OCI-LY1 (cell line): ENCODE measurements around the gene APC.

ENCODE experiments used
- H2AFZ ChIP-seq: fragments of 200-600 bp; sonication (generic), shearing (Covaris generic); 2 replicates; pipeline ENCODE4 v1.6.0; 2014; ENCODE audit warnings: antibody characterized with exemption, mild to moderate bottlenecking, low read length
- H3F3A ChIP-seq: fragments of 200-600 bp; sonication (generic), shearing (Covaris generic); 2 replicates; pipeline ENCODE4 v1.6.0; 2014; ENCODE audit warnings: mild to moderate bottlenecking, antibody characterized with exemption, low read length, moderate library complexity; ENCODE audit not compliant: insufficient read depth
- H3K27ac ChIP-seq: fragments of 200-600 bp; sonication (generic); 2 replicates; pipeline ENCODE4 v1.5.1; 2014; ENCODE audit warnings: low read length, mixed run types, mild to moderate bottlenecking, low read depth; ENCODE audit not compliant: poor library complexity, severe bottlenecking
- H3K27me3 ChIP-seq: fragments of 200-600 bp; sonication (generic); 2 replicates; pipeline ENCODE4 v1.6.0; 2014; ENCODE audit warnings: antibody characterized with exemption, mild to moderate bottlenecking, low read length, moderate library complexity; ENCODE audit not compliant: insufficient read depth
- H3K36me3 ChIP-seq: fragments of 200-600 bp; sonication (generic); 2 replicates; pipeline ENCODE4 v1.6.1; 2014; ENCODE audit warnings: mild to moderate bottlenecking, antibody characterized with exemption, low read length, moderate library complexity, mixed read lengths; ENCODE audit not compliant: insufficient read depth
- H3K4me1 ChIP-seq: fragments of 200-600 bp; sonication (generic); 2 replicates; pipeline ENCODE4 v1.5.1; 2014; ENCODE audit warnings: mild to moderate bottlenecking, low read length, moderate library complexity; ENCODE audit not compliant: insufficient read depth, severe bottlenecking
- H3K4me2 ChIP-seq: fragments of 200-600 bp; sonication (generic), shearing (Covaris generic); 2 replicates; pipeline ENCODE4 v1.6.1; 2014; ENCODE audit warnings: low read length
- H3K4me3 ChIP-seq: fragments of 200-600 bp; sonication (generic); 2 replicates; pipeline ENCODE4 v1.5.1; 2014; ENCODE audit warnings: low read length, low read depth, mild to moderate bottlenecking, mixed read lengths; ENCODE audit not compliant: poor library complexity, severe bottlenecking
- H3K79me2 ChIP-seq: fragments of 200-600 bp; shearing (Covaris generic); 2 replicates; pipeline ENCODE4 v1.6.1; 2016; ENCODE audit warnings: mixed run types, low read length, mixed read lengths; ENCODE audit not compliant: insufficient read depth
- H3K9ac ChIP-seq: fragments of 200-600 bp; sonication (generic), shearing (Covaris generic); 2 replicates; pipeline ENCODE4 v1.6.1; 2014; ENCODE audit warnings: mild to moderate bottlenecking, low read length, mixed read lengths
- H3K9me2 ChIP-seq: fragments of 200-600 bp; sonication (generic), shearing (Covaris generic); 2 replicates; pipeline ENCODE4 v1.6.1; 2014; ENCODE audit warnings: low read depth, mild to moderate bottlenecking, low read length, mixed read lengths
- H3K9me3 ChIP-seq: fragments of 200-600 bp; shearing (Covaris generic); 2 replicates; pipeline ENCODE4 v1.6.1; 2014; ENCODE audit warnings: low read length, mixed read lengths
- H4K20me1 ChIP-seq: fragments of 200-600 bp; sonication (generic), shearing (Covaris generic); 2 replicates; pipeline ENCODE4 v1.6.0; 2016; ENCODE audit warnings: mild to moderate bottlenecking, low read length; ENCODE audit not compliant: insufficient read depth
- CTCF ChIP-seq: fragments of 200-600 bp; sonication (generic), shearing (Covaris generic); IDR thresholded peaks from 2 replicates; pipeline ENCODE4 v1.5.1; 2017; ENCODE audit warnings: mild to moderate bottlenecking, antibody characterized with exemption, low read length, moderate library complexity, mixed read lengths
- EZH2 ChIP-seq: fragments of 200-600 bp; sonication (generic), shearing (Covaris generic); IDR thresholded peaks from 2 replicates; pipeline ENCODE4 v1.8.0; 2017; ENCODE audit warnings: borderline replicate concordance, mixed run types, mild to moderate bottlenecking, antibody characterized with exemption, low read length, moderate library complexity, mixed read lengths

Gene APC

GRCh38 chr5:112870966-112871365, 133.3 kb downstream of the APC start:
- Histone ChIP-seq H3K9me2 (no peaks in the 10 kb centered on the region), H3K27me3 (no peaks in the 10 kb centered on the region), H3K4me1 (no peaks in the 10 kb centered on the region), H3K4me3 (no peak overlapping the region), H3F3A (no peaks in the 10 kb centered on the region), H3K27ac (no peak overlapping the region), H4K20me1 (no peaks in the 10 kb centered on the region), H3K79me2 (no peaks in the 10 kb centered on the region), H3K36me3 (peaks cover 56% of the 10 kb centered on the region), H2AFZ (no peak overlapping the region), H3K9ac (no peak overlapping the region), H3K4me2 (no peak overlapping the region), H3K9me3 (no peaks in the 10 kb centered on the region)
- no peak for TF ChIP-seq CTCF
- TF ChIP-seq EZH2: no peak

- H3K9me2 ChIP-seq: no peaks in the 10 kb centered on the region
- no peak overlapping the region for H3K9ac ChIP-seq
- H3K4me3 ChIP-seq: no peak overlapping the region
- no peaks in the 10 kb centered on the region for H3K27me3 ChIP-seq
- H3K4me2 ChIP-seq: no peak overlapping the region
- H3K9me3 ChIP-seq: no peaks in the 10 kb centered on the region
- no peak for TF ChIP-seq CTCF
- no peak for TF ChIP-seq EZH2
- no peak overlapping the region for H2AFZ ChIP-seq
- H3K4me1 ChIP-seq: no peaks in the 10 kb centered on the region
- no peaks in the 10 kb centered on the region for H3F3A ChIP-seq
- no peak overlapping the region for H3K27ac ChIP-seq
- no peaks in the 10 kb centered on the region for H3K79me2 ChIP-seq
- H3K36me3 ChIP-seq: peaks cover 49% of the 10 kb centered on the region
- no peaks in the 10 kb centered on the region for H4K20me1 ChIP-seq
These were observed 138.7 kb downstream of the APC start for GRCh38 chr5:112876362-112876761.

- Histone ChIP-seq H3K36me3 (peaks cover 66% of the 10 kb centered on the region), H3K4me2 (no peak overlapping the region), H3K9ac (no peak overlapping the region), H4K20me1 (no peaks in the 10 kb centered on the region), H3K9me3 (no peaks in the 10 kb centered on the region), H3K79me2 (no peaks in the 10 kb centered on the region), H3K27ac (no peak overlapping the region), H3F3A (no peaks in the 10 kb centered on the region), H3K27me3 (no peaks in the 10 kb centered on the region), H3K4me1 (no peaks in the 10 kb centered on the region), H3K9me2 (no peaks in the 10 kb centered on the region), H2AFZ (no peak overlapping the region), H3K4me3 (no peak overlapping the region)
- TF ChIP-seq CTCF: no peak
- TF ChIP-seq EZH2: no peak
These were observed 140.4 kb downstream of the APC start for GRCh38 chr5:112878101-112878500.
